Measurements from ENCODE around the gene AUTS2.
"Not testable (repeated sequence)": the region's sequence is repeated elsewhere in the genome, so short reads cannot be mapped to it uniquely, and the experiment has no call there.

Gene AUTS2

GRCh38 chr7:70787771-70788170 is 1189.5 kb downstream of the AUTS2 start:
- DNase-seq = peak; percentile 52

DNA sequence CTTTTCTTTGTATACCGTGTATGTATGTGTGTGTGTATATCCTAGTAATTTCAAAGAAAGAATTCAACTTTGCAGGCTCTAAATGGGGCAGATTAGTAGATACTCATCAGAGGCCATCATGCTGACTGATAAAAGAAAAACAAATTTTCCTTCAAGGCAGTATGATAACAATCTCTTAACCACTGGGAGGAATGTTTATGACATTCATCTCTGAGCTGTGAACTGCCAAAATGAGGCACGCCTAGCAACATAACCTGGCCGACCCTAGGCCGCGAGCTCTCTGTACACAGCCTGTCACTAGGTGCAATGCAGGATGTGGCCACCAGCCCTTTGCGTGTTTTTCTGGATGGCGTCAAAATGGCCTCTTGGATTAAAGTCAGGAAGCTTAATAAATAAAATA is 1190.0 kb downstream of the AUTS2 start:
- peak; percentile 68 for DNase-seq

- DNase-seq = no peak
Measured at GRCh38 chr7:70789481-70790214, 1191.4 kb downstream of the AUTS2 start.

- DNase-seq = no peak
Measured at GRCh38 chr7:70790215-70791073, 1192.2 kb downstream of the AUTS2 start.

DNA sequence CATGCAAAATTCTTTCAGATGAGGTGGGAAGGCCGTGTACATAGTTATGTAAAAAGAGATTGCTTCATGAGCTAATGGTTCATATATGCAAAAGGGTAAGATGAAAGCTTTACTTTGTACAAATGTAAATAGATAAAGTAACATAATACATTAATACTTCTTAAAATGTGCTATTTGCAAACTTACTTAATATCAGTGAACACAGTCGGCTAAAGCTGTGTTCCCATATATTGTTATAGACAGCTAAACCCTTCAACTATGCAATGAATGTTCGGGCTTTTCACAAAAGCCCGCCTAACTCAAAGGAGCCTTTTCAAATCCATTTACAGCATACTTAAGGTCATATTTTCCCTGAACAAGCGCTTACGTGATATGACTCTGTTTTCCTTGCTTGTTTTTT is 1193.1 kb downstream of the AUTS2 start:
- no peak for DNase-seq

DNA sequence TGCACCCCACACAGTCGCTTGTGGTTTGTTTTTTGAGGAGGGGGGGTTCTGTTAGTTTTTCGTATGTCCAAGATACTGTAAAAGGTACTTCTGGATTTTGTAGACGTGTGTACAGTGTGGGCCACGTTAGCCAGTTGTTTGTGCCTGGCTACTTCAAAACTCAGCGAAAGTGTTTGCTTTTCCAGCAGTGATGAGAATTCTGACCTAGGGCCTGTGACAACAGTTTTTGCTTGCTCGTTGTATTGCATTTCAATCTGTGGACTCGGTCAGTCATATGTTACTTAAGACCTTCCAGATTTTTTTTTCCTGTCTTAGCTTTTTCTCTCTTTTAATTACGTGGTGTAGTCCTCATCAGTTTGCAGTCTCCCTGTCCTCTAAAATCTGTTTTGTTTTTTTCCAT is 1194.8 kb downstream of the AUTS2 start:
- DNase-seq = no peak

GRCh38 chr7:70793821-70794220 is 1195.5 kb downstream of the AUTS2 start:
- no peak for DNase-seq

GRCh38 chr7:70794962-70795361 is 1196.7 kb downstream of the AUTS2 start:
- DNase-seq = no peak

GRCh38 chr7:70795948-70796347 is 1197.7 kb downstream of the AUTS2 start:
- no peak for DNase-seq

GRCh38 chr7:70797109-70797514 is 1198.8 kb downstream of the AUTS2 start:
- no peak for DNase-seq

DNA sequence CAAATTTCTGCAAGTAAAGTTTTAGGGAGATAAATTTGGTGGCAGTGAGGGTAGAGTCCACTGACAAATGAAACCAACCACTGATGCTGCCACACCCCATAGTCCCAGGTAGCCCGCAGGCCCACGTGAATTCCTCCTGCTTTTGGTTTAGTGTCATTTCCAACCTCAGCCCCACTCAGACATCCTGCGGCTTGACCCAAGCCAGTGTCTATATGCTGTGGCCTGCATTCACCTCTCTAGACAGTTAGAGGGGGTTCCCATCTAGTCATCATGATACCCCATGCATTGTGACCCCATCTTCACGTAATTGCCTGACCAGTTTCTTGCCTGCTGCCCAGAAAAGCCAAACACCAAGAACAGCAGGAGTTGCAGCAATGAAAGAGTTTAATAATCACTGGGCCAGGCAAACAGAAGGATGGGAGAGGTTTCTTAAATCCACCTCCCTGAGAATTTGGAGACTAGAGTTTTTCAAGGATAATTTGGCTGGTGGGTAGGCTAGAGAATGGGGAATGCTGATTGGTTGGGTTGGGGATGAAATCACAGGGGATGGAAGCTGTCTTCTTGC is 1201.6 kb downstream of the AUTS2 start:
- no peak for DNase-seq

- no peak for DNase-seq
Measured at GRCh38 chr7:70805360-70805759, 1207.1 kb downstream of the AUTS2 start.

DNA sequence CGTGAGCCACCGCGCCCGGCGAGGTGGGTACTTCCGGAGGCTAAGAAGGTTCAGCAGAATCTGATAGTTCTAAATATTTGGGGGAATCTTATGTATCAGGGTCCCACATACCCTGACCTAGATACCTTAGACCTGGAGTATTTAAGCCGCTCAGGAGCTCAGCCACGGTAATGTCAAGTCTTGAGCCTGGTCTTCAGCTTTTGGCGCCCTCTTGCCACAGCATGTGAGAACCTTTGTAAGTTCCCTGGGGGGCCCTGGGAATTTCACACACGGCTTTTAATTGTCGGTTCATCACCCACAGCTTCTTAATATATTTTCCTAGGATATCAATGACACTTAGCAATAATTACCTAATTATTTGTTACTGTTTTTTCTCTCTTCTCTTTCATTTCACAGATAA is 1209.4 kb downstream of the AUTS2 start:
- DNase-seq = no peak

- DNase-seq = no peak
Measured at GRCh38 chr7:70808876-70809275, 1210.6 kb downstream of the AUTS2 start.

DNA sequence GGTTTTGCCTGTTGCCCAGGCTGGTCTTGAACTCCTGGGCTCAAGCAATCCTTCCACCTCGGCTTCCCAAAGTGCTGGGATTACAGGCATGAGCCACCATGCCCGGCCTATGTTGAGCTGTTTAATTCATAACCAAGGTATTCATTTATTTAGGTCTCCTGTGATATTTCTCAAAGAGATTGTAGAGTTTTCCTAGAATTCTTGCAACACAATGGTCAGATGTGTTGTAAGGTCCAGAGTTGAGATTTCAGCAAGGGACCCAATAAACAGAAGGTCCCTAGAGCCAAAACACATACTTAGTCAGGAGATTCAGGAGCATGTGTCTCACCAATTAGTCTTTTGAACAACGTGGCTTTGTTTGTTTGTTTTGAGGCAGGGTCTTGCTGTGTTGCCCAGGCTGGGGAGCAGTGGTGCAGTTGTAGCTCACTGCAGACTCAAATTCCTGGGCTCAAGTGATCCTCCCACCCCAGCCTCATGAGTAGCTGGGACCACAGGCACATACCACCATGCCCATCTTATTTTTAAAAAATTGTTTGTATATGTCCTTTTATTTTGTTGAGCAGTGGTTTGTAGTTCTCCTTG is 1212.4 kb downstream of the AUTS2 start:
- DNase-seq = no peak

DNA sequence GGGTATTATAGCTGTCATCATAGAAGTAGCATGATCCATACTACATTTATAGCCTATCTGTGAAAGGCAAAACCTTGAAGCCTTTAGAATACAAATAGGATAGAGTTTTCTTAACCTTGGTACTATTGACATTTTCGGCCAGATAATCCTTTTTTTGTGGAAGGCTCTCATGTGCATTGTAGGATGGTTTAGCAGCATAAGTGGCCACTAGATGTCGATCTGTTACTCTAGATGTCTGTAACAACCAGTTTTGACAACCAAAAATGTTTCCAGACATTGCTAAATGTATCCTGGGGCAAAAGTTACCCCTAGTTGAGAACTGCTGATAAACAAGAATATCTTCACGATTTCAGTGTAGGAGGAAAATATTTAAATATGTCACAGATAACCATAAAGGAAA is 1214.2 kb downstream of the AUTS2 start:
- no peak for DNase-seq

GRCh38 chr7:70822490-70822889 is 1224.2 kb downstream of the AUTS2 start:
- DNase-seq = not testable (repeated sequence)

DNA sequence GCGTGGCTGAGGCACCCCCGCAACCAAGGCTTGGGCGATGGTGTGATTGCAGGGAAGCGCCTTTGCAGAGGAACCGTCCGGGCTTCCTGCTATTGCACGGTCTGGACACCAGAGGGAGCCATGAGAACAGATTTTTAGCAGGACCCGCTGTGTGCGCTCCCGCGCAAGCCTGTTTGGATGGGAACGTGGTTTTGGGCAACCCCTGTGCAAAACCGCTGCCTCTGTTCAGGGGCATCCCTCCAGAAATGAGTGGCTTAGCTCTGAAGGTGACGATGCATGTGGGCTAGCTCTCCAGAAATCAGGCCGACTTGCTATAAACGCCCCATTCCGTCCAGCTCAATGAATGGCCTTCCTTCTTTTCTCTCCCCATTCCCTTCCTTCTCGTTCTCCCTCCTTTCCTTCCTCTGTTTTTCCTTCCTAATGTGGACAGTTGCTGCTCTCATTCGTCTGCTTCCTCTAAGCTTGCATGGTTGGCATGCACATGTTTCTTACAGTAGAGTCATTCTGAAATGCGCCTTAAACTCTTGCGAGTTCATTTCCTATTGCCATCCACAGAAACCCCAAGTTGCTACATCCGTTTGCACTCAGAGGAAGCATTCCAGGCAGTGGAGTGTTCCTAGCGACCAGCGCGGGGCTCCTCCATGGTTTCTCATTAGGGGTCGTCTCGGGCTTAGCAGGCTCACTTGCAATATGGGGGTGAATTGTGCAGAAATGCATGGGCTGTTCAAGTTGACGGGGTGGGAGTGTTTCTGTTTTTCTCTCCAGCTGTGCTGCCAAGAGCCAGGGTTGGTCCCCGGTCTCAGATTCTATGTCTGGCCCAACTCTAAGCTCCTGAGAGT is 1231.2 kb downstream of the AUTS2 start:
- peak; percentile 78 for DNase-seq

DNA sequence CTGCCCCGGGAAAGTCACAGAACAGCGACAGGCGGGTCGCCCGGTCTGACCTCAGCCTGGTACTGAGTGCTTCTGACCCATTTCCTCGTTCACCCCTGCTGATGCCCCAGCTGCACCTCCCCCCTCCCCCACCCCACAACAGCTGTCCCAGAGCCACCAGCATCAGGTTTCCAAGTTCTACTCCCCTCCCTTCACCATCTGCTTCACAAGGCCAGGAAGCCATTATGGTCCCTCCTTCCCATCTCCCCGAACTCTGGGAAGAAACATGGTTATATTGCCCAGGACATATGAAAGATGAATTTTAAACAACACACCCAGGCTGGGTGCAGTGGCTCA is 1231.8 kb downstream of the AUTS2 start:
- DNase-seq = no peak

DNA sequence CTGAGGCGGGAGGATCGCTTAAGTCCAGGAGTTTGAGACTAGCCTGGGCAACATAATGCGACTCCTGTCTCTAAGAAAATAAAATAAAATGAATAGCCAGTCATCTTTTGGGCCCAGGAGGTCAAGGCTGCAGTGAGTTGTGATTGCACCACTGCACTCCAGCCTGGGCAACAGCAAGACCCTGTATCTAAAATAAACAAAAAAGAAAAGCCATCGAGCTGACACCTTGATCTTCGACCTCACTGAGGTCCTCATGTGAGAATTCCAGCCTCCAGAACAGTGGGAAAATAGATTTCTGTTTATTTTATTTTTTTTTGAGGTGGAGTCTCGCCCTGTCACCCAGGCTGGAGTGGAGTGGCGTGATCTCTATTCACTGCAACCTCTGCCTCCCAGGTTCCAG is 1232.2 kb downstream of the AUTS2 start:
- no peak for DNase-seq

GRCh38 chr7:70833726-70834125 is 1235.5 kb downstream of the AUTS2 start:
- DNase-seq = no peak

GRCh38 chr7:70834424-70834823 is 1236.1 kb downstream of the AUTS2 start:
- DNase-seq = no peak

GRCh38 chr7:70835658-70836057 is 1237.4 kb downstream of the AUTS2 start:
- DNase-seq = no peak

Measured in activated CD4-positive, alpha-beta T cell treated with anti-CD3 and anti-CD28 coated beads, Interleukin-2, amount 50 U/mL, for 16 hours (primary cell).